Measurements from ENCODE around the gene ACSM5. TPM values are rescaled to one million over a fixed set of nuclear protein-coding genes. Genes with fewer than 3 reads are reported as not detected.

ACSM5 gene
- total RNA-seq, 1 donor from 2014 or later, result not detected

DNA sequence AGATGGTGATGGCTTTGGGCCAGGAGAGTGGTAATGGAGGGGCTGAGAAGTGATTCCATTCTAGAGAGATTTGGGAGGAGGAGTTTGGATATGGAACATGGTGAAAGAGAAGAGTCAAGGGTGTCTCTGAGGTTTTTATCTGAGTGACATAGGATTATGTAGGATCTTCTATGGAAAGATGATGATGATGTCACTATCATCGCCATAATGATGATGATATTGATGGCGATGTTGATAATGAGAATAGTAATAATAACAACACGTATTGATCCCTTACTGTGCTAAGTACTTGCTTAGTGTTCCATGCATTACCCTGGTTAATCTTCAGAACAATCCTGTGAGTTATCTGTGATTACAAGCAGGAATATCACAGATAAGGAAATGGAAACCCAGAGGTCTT lies 21.4 kb upstream of the ACSM5 start:
- Mint-ChIP-seq H3K36me3 (ENCODE audit: low read depth) (no peaks in the 10 kb centered on the region), H3K27me3 (ENCODE audit: low read depth) (peaks cover 4% of the 10 kb centered on the region), H3K4me1 (ENCODE audit: low read depth) (no peaks in the 10 kb centered on the region), H3K4me3 (ENCODE audit: low read depth) (no peak overlapping the region), H3K27ac (no peak overlapping the region), H3K9me3 (no peaks in the 10 kb centered on the region)
- DNase-seq (ENCODE audit: low spot score), result no peak
- intact Hi-C loops (cut with micrococcal nuclease), result no loop called here

DNA sequence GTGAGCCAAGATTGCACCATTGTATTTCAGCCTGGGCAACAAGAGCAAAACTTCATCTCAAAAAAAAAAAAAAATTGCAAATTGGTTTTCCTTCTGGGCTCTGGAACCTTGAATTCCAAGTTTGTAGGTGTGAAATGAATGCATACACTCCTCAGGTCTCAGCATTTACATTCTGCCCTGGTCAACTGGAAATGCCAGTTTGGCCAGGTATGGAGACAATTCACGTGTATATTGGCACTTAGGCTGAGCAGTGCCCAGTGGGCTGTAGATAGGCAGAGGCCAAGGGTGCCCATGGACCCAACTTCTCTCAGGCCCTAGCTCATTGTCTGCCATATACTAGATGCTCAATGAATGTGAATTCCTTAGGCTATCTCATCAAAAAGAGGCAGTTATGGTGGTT lies 20.5 kb upstream of the ACSM5 start:
- no peak for DNase-seq (ENCODE audit: low spot score)
- no peak overlapping the region for H3K27ac Mint-ChIP-seq
- H3K4me1 Mint-ChIP-seq (ENCODE audit: low read depth), result no peaks in the 10 kb centered on the region
- no peaks in the 10 kb centered on the region for H3K9me3 Mint-ChIP-seq
- no peaks in the 10 kb centered on the region for H3K36me3 Mint-ChIP-seq (ENCODE audit: low read depth)
- no peak overlapping the region for H3K4me3 Mint-ChIP-seq (ENCODE audit: low read depth)
- intact Hi-C loops (cut with micrococcal nuclease), result no loop called here
- H3K27me3 Mint-ChIP-seq (ENCODE audit: low read depth), result peaks cover 4% of the 10 kb centered on the region

DNA sequence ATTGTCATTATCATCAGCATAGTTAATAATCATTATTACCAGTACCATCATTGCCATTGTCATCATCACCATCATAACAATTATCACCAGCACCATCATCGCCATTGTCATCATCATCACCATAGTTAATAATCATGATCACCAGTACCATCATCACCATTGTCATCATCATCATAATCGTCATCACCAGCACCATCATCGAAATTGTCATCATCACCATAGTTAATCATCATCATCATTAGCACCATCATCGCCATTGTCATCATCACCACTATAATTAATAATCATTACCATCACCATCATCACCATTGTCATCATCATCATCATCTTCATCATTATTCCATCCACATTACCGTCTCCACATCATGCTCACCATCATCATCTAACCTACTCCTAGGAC lies 18.3 kb upstream of the ACSM5 start:
- H3K4me3 Mint-ChIP-seq (ENCODE audit: low read depth), result no peak overlapping the region
- no peaks in the 10 kb centered on the region for H3K4me1 Mint-ChIP-seq (ENCODE audit: low read depth)
- no peak for DNase-seq (ENCODE audit: low spot score)
- no peaks in the 10 kb centered on the region for H3K36me3 Mint-ChIP-seq (ENCODE audit: low read depth)
- intact Hi-C loops (cut with micrococcal nuclease), result no loop called here
- H3K27ac Mint-ChIP-seq, result no peak overlapping the region
- no peaks in the 10 kb centered on the region for H3K9me3 Mint-ChIP-seq
- H3K27me3 Mint-ChIP-seq (ENCODE audit: low read depth), result peaks cover 4% of the 10 kb centered on the region

DNA sequence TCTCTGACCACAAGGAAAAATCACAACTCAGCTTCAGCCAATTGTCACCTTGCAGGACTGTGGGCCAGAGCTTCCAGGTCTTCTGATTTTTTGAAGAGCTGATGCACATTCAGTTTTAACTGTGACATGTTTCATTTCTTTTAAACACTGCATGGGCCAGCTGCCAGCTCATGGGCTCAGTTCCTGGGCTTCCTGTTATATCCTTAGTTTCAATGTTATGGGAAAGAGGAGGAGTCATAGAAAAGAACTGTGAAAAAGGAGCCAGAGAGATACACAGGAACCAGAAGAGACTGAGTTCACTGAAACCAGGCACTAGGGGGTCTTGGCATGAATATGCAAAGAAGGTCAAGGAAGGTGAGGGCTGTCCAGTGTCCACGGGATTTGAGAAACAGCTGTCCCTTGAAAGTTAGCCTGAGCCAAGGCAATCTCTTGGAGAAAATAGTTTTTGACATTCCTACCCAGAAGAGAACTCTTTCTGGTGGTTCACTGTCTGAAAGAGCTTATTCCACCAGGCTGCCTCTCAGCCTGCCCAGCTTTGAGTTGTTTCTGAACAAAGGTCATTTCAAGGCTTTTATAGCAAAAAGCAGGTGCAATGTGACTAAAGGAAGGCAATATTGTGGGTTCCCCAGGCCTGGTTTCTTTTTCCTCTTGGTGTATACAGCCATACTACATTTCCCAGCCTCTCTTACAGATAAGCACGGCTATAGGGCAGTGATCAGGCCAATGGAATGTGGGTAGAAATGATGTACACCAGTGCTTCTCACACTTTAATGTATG lies 15.3 kb upstream of the ACSM5 start:
- H3K27me3 Mint-ChIP-seq (ENCODE audit: low read depth), result no peaks in the 10 kb centered on the region
- H3K9me3 Mint-ChIP-seq, result no peaks in the 10 kb centered on the region
- no peak overlapping the region for H3K4me3 Mint-ChIP-seq (ENCODE audit: low read depth)
- no peak overlapping the region for H3K27ac Mint-ChIP-seq
- no peaks in the 10 kb centered on the region for H3K4me1 Mint-ChIP-seq (ENCODE audit: low read depth)
- intact Hi-C loops (cut with micrococcal nuclease), result no loop called here
- DNase-seq (ENCODE audit: low spot score), result no peak
- no peaks in the 10 kb centered on the region for H3K36me3 Mint-ChIP-seq (ENCODE audit: low read depth)

DNA sequence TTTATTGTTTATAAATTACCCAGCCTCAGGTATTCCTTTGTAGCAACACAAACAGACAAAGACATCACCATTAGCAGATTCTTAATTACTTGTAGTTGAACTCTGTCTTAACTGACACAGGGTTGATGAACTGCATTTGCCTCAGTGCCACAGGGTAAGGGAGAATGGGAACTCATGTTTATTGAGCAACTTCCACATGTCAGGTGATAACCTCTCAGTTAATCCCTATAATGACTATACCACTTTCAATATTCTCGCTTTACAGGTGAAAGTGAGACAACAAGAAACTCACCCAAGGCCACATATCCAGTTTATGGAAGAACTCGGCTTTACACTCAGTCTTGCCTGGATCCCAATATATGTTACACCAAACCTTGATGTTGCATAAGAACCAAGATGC lies 13.4 kb upstream of the ACSM5 start:
- intact Hi-C loops (cut with micrococcal nuclease), result no loop called here
- no peak for DNase-seq (ENCODE audit: low spot score)
- H3K36me3 Mint-ChIP-seq (ENCODE audit: low read depth), result no peaks in the 10 kb centered on the region
- no peaks in the 10 kb centered on the region for H3K27me3 Mint-ChIP-seq (ENCODE audit: low read depth)
- no peak overlapping the region for H3K27ac Mint-ChIP-seq
- H3K9me3 Mint-ChIP-seq, result no peaks in the 10 kb centered on the region
- H3K4me1 Mint-ChIP-seq (ENCODE audit: low read depth), result no peaks in the 10 kb centered on the region
- H3K4me3 Mint-ChIP-seq (ENCODE audit: low read depth), result no peak overlapping the region

DNA sequence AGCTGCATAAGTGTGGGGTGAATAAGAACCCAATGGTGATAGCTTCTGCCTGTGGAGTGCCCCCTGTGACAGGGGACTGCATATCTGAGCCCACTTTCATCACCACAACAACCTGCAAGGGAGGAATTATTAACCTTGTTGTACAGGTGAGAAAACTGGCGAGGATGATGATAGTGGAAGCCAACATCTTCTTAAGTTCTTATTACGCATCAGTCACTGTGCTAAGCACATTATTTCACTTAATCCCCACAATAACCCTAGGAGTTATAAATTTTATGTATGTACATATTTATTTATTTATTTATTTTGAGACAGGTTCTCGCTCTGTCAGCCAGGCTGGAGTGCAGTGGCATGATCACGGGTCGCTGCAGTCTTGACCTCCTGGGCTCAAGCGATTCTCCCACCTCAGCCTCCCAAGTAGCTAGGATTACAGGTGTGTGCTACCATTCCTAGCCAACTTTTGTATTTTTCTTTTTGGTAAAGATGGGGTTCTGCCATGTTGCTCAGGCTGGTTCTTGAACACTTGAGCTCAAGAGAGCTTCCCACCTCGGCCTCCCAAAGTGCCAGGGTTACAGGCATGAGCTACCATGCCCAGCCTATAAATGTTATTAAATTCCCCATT lies 12.4 kb upstream of the ACSM5 start:
- Mint-ChIP-seq H3K9me3 (no peaks in the 10 kb centered on the region), H3K36me3 (ENCODE audit: low read depth) (no peaks in the 10 kb centered on the region), H3K27ac (no peak overlapping the region), H3K4me3 (ENCODE audit: low read depth) (no peak overlapping the region), H3K27me3 (ENCODE audit: low read depth) (peaks cover under 1% of the 10 kb centered on the region), H3K4me1 (ENCODE audit: low read depth) (no peaks in the 10 kb centered on the region)
- DNase-seq (ENCODE audit: low spot score), result no peak
- intact Hi-C loops (cut with micrococcal nuclease), result no loop called here

DNA sequence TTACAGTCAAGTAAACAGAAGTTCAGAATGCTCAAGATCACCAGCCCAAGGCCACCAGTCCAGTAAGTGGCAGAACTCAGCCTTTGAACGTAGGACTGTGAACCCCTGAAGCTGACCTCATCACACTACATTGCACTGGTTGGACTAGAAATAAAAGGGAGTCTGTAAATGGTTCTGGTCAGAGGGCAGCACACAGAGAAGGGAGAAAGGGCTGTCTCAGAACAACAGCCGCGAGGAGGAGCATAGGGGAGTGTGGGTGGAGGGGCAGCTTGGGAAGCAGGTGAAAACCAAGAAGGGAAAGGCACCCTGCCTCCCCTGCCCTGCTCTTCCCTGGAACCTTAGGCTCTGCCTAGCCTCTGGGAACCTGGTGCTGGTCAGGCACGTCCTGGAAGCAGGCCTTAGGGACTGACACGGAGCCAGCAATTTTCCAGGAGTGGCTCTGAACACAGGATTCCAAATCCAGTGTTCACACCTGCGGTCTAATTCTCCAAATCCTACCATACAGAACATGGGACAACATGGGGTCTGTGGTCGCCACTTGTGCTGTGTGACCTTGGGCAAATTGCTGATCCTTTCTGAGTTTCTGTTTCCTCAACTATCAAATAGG lies 11.8 kb upstream of the ACSM5 start:
- no peaks in the 10 kb centered on the region for H3K36me3 Mint-ChIP-seq (ENCODE audit: low read depth)
- intact Hi-C loops (cut with micrococcal nuclease), result no loop called here
- no peak overlapping the region for H3K4me3 Mint-ChIP-seq (ENCODE audit: low read depth)
- H3K27me3 Mint-ChIP-seq (ENCODE audit: low read depth), result peaks cover 1% of the 10 kb centered on the region
- no peaks in the 10 kb centered on the region for H3K4me1 Mint-ChIP-seq (ENCODE audit: low read depth)
- H3K27ac Mint-ChIP-seq, result no peak overlapping the region
- H3K9me3 Mint-ChIP-seq, result no peaks in the 10 kb centered on the region
- no peak for DNase-seq (ENCODE audit: low spot score)

DNA sequence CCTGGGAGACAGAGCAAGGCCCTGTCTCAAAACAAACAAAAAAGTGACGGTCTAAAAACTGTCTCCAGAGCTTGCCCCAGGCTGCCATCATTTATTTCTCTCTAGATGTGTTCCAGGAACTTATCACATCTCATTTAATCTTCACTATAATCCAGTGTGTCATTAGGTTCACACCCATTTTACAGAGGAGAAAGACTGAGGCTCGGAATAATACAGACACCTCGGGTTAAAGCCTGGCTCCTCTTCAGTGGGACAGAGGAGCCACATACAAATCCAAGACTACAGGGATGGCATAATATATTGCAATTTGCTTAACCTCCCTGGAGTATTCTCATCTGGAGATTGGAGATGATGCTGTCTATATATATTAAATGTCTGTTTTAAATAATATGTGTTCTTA lies 10.7 kb upstream of the ACSM5 start:
- no peak for DNase-seq (ENCODE audit: low spot score)
- Mint-ChIP-seq H3K36me3 (ENCODE audit: low read depth) (no peaks in the 10 kb centered on the region), H3K4me1 (ENCODE audit: low read depth) (no peaks in the 10 kb centered on the region), H3K27ac (no peak overlapping the region), H3K4me3 (ENCODE audit: low read depth) (no peak overlapping the region), H3K27me3 (ENCODE audit: low read depth) (peaks cover 1% of the 10 kb centered on the region), H3K9me3 (no peaks in the 10 kb centered on the region)
- intact Hi-C loops (cut with micrococcal nuclease), result no loop called here

DNA sequence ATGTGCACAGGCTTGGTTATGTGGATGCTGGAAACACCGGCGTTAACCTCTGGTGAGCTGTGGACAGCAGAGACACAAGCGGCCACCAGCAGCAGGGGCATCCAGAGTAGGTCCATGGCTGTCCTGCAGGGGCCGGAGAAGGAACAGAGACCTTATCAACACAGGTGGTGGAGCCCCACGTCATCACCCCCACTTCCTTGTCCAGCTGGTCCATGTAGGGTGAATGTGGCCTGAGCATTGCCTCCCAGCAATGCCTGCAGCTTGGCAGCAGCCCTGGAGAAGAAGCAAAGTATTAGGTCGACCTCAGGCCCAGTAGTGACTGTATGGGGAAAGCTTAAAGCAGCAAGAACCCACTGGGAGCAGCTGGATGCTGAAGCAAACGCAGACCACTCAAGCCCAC lies 10.1 kb upstream of the ACSM5 start:
- Mint-ChIP-seq H3K9me3 (no peaks in the 10 kb centered on the region), H3K4me1 (ENCODE audit: low read depth) (no peaks in the 10 kb centered on the region), H3K4me3 (ENCODE audit: low read depth) (no peak overlapping the region)

DNA sequence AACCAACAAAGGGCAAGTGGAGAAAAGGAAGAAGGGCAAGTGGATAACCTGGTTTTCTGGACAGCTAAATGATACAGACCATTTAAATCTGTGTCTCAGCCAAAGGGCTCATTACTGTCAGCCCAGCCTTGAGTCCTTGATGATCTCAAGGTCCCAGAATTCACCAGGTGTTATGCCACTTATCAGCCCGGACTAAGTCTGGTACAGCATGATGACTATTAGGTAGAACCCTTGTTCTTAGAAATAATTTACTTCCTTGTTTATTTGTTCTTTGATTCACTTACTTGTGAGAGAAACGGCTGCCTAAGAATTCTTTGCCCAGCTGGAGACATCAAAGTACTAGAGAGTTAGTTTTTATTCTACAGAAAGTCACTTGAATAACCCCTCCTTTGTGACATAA lies 8.3 kb upstream of the ACSM5 start:
- intact Hi-C loops (cut with micrococcal nuclease), result no loop called here
- Mint-ChIP-seq H3K4me1 (ENCODE audit: low read depth) (no peaks in the 10 kb centered on the region), H3K36me3 (ENCODE audit: low read depth) (no peaks in the 10 kb centered on the region), H3K27me3 (ENCODE audit: low read depth) (peaks cover 1% of the 10 kb centered on the region), H3K4me3 (ENCODE audit: low read depth) (no peak overlapping the region), H3K27ac (no peak overlapping the region), H3K9me3 (no peaks in the 10 kb centered on the region)
- no peak for DNase-seq (ENCODE audit: low spot score)

More for the DNA sequence above, 10.1 kb upstream of the ACSM5 start:
- H3K27ac Mint-ChIP-seq, result no peak overlapping the region
- intact Hi-C loops (cut with micrococcal nuclease), result no loop called here
- DNase-seq (ENCODE audit: low spot score), result no peak
- H3K27me3 Mint-ChIP-seq (ENCODE audit: low read depth), result peaks cover 1% of the 10 kb centered on the region
- H3K36me3 Mint-ChIP-seq (ENCODE audit: low read depth), result no peaks in the 10 kb centered on the region

DNA sequence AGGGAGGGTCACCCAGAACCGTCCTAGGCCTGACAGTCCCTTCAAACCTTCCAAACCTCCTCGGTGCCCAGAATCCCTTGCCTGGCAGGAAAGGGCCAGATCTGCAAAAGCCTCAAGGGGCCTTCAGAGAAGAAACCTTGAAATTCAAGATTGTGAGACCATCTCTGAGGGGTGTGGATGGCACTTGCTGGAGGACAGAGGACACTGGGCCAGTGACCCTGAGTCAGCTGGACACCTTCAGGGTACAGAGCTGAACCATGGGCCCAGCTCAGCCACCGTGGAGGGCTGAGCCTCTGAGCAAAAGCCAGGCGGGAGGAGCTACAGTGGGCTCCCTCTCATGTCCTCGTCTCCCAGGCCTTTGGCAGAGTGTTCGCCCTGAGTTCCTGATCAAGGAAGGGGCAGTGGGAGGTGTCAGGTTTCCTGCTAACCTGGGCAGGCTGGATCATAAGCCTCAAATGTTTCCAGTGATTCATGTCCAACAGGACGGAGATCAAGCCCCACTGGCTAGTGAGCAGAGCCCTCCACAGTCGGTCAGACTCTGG lies 7.8 kb upstream of the ACSM5 start:
- H3K27ac Mint-ChIP-seq, result no peak overlapping the region

DNA sequence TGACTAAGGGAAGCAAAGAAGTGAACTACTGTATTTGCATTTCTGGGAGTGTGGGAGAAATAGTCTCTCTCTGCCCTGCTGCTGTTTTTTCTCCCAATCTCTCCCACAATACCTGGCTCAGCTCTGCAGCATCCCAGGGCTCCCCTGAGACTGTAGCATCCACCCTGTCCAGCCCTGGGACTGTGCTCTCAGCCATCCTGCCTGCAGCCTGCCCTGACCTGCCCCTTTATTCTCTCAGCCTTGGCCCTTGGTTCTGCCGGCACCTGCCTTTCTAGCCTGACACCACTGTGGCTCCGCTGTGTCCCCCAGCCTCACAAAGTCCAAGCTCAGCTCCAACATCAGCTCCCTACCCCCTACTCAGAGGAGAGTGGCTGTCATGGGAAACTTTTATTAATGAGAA lies 6.7 kb upstream of the ACSM5 start:
- Mint-ChIP-seq H3K27ac (no peak overlapping the region), H3K27me3 (ENCODE audit: low read depth) (peaks cover 1% of the 10 kb centered on the region), H3K36me3 (ENCODE audit: low read depth) (no peaks in the 10 kb centered on the region), H3K9me3 (no peaks in the 10 kb centered on the region), H3K4me3 (ENCODE audit: low read depth) (no peak overlapping the region), H3K4me1 (ENCODE audit: low read depth) (no peaks in the 10 kb centered on the region)
- intact Hi-C loops (cut with micrococcal nuclease), result no loop called here
- DNase-seq (ENCODE audit: low spot score), result no peak

More for the DNA sequence above, 7.8 kb upstream of the ACSM5 start:
- intact Hi-C loops (cut with micrococcal nuclease), result no loop called here
- peaks cover 1% of the 10 kb centered on the region for H3K27me3 Mint-ChIP-seq (ENCODE audit: low read depth)
- no peak for DNase-seq (ENCODE audit: low spot score)
- H3K4me1 Mint-ChIP-seq (ENCODE audit: low read depth), result no peaks in the 10 kb centered on the region
- H3K36me3 Mint-ChIP-seq (ENCODE audit: low read depth), result no peaks in the 10 kb centered on the region
- no peak overlapping the region for H3K4me3 Mint-ChIP-seq (ENCODE audit: low read depth)
- H3K9me3 Mint-ChIP-seq, result no peaks in the 10 kb centered on the region

DNA sequence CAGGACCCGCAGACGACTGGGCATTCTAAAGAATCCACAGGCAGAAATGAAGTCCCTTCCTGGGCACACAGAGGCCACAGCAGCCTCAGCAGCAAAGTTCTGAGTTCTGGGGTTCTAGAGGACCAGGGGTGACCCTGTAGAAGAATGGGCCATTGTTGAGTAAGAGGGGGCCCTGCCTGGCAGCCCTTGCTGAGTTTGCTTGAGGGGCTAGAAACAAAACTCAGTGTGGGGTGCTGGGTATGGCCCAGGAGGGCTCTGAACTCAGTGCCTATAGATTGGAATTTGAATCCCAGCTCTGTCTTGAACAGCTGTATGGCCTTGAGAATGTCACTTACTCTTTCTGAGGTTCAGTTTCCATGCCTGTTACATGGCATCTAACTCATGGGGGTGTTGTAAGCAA lies 4.7 kb upstream of the ACSM5 start, which contains the start of gene PDILT:
PDILT (minus strand) TSS at position 101 of the 400 bp plus-strand sequence. CDS start 5,437 bp downstream, outside the sequence.
- Mint-ChIP-seq H3K4me3 (ENCODE audit: low read depth) (no peak within 1 kb of the TSS), H3K9me3 (no peaks in the 10 kb centered on the region), H3K27ac (no peak within 1 kb of the TSS), H3K4me1 (ENCODE audit: low read depth) (no peaks in the 10 kb centered on the region), H3K36me3 (ENCODE audit: low read depth) (no peaks in the 10 kb centered on the region), H3K27me3 (ENCODE audit: low read depth) (peaks cover 1% of the 10 kb centered on the region)
- DNase-seq (ENCODE audit: low spot score), result no peak
- intact Hi-C loops (cut with micrococcal nuclease), result no loop called here

Data from activated T-helper 2 cell treated with anti-CD3 and anti-CD28 coated beads, Interferon-gamma antibody, Interleukin-2, Interleukin-4, amounts not matched to agents 10 μg/mL and 5 μg/mL and 100 μg/mL, durations not matched to agents 14 hours and 24 hours and 36 hours (primary cell).